Stromal cell of bone marrow (primary cell): ENCODE results near the gene GRIA3.
"Not testable (repeated sequence)": the region's sequence is repeated elsewhere in the genome, so short reads cannot be mapped to it uniquely, and the experiment has no call there.

Experiments
- DNase-seq: peaks from one replicate; pipeline ENCODE4 v3.0.0-alpha.2; 2012; ENCODE audit warnings: low read depth

The GRIA3 gene

DNA sequence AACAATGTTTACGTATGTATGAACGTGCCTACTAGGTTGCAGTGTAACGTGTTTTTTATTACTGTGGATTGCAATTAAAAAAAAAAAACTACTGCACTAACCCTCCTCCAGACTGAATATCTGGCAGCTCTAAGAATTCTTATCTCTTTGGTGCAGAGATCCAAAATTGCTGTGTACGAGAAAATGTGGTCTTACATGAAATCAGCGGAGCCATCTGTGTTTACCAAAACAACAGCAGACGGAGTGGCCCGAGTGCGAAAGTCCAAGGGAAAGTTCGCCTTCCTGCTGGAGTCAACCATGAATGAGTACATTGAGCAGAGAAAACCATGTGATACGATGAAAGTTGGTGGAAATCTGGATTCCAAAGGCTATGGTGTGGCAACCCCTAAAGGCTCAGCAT is 280.6 kb downstream of the GRIA3 start:
- DNase-seq, result no peak

DNA sequence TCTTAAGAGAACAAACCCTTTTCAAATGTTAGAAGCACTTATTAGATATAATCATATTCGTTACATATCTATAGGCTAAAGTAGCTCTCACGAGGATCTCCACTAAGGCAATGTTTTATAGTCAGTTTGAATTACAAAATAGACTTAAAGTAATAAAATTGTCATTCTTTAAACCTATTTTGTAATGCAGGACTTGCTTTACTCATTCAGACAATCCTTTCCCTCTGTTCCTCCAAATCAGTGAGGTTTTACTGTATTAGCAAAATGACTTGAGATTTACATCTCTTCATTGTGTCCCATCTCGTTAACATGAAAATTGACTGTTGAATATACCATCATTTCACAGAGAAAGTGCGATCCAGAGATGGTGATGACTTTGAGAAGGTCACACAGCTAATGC is 284.4 kb downstream of the GRIA3 start:
- no peak for DNase-seq

- peak; percentile 3 for DNase-seq
These were observed 291.1 kb downstream of the GRIA3 start for GRCh38 chrX:123475068-123475724.

- DNase-seq, result no peak
These were observed 292.6 kb downstream of the GRIA3 start for GRCh38 chrX:123476611-123477219.

DNA sequence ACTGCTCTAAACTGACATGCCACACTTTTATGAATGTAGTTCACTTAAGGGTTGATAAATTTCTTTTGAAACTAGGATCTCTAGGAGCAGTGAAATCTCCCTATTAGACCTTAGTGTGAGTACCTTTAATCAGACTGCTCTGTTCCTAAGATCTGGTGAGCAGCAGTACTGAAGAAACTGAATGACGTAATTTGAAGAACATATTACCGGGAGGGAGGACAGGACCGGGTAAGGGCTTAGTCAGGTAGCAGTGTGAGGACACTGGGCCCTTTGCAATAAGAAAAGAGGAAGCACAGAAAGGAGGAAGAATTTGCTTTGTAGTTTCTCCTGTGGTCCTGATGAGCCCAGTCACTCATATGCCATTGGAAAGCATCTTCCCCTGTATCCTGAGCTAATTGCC is 293.6 kb downstream of the GRIA3 start:
- no peak for DNase-seq

- DNase-seq, result peak; percentile 18
These were observed 298.1 kb downstream of the GRIA3 start for GRCh38 chrX:123481913-123482851.

GRCh38 chrX:123486297-123486696 is 302.2 kb downstream of the GRIA3 start:
- no peak for DNase-seq

DNA sequence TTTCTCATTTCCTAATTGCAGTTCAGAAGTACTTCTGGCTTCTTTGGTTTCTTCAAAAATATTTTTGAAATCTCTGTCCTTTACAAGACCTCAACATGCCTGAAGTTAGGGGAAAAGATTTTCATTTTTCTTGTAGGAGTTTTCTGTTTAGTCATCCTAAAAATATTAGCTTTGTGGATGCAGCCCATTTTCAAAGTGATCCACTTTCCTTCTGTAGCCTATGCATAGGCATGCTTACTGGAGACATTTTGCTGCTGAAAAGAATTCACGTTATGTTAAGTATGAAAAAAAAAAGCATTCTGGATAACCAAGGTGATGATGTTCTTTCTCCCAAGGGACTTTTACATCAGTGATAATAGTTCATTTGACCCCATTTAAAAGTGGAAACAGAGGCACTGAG is 303.2 kb downstream of the GRIA3 start:
- no peak for DNase-seq

GRCh38 chrX:123487669-123488068 is 303.6 kb downstream of the GRIA3 start:
- no peak for DNase-seq

DNA sequence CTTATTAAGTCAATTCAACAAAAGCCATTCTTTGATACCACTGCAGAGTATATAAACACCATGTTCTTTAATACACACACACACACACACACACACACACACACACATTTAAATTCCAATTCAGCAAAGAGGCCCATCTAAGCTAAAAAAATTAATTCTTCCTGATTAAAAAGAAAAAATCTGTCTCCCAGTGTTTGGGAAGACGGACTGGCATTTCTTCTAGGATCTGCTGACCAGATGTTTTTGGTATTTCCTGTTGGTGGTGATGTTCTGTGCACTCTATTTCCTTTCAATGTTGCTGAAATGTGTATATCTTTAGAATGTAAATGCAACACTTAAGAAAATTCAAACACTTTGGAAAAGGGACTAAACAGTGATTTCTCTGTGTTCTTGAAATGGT is 304.9 kb downstream of the GRIA3 start:
- no peak for DNase-seq

DNA sequence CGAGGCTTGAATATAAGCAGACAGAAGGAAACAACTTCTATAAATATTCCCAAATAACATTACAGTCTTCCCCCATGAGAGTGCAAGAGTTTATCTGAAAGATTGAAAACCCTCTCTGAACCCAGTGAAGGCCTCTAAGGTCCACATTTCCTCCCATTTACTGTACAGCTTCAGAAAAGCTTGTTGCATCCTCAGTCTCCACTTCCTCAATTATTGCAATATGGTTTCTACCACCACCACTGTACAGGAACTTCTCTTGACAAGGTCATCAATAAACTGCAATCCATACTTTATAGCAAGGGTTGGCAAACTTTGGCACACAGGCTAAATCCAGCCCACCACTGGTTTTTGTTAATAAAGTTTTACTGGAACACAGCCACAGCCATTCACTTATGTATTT is 309.8 kb downstream of the GRIA3 start:
- no peak for DNase-seq

DNA sequence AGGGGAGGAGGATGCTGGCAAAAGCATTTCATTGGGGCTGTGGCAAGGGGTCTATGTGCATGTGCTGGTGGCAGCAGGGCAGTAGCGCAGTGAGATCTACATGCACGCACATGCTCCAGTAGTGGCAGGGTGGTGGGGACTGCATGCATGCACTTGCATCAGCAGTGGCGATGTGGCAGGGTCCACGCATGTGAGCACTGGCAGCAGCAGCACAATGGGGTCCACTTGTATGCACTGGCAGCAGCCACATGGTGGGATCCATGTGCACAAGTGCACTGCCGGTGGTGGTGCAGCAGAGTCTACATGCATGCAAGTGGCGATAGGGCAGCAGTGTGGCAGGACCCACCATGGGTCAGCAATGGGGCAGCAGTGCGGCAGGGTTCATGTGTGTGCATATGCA is 315.7 kb downstream of the GRIA3 start:
- DNase-seq, result no peak

- DNase-seq, result no peak
These were observed 320.0 kb downstream of the GRIA3 start for GRCh38 chrX:123504047-123504446.

- DNase-seq, result no peak
These were observed 320.7 kb downstream of the GRIA3 start for GRCh38 chrX:123504630-123505270.

- no peak for DNase-seq
These were observed 329.7 kb downstream of the GRIA3 start for GRCh38 chrX:123513585-123514278.

DNA sequence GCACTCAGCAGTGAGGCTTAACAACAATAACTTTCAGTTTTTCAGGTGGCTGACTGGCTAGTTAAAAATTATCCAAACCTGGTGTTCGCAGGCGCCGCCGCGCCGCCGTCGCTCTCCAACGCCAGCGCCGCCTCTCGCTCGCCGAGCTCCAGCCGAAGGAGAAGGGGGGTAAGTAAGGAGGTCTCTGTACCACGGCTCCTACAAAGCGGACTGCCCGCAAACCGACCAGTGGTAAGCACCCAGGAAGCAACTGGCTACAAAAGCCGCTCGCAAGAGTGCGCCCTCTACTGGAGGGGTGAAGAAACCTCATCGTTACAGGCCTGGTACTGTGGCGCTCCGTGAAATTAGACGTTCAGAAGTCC is 330.2 kb downstream of the GRIA3 start:
- not testable (repeated sequence) for DNase-seq

- no peak for DNase-seq
These were observed 334.7 kb downstream of the GRIA3 start for GRCh38 chrX:123518791-123519190.

GRCh38 chrX:123525123-123525725 is 341.1 kb downstream of the GRIA3 start:
- no peak for DNase-seq

GRCh38 chrX:123530726-123531125 is 346.6 kb downstream of the GRIA3 start:
- not testable (repeated sequence) for DNase-seq
